Adrenal gland (tissue), 5 donors: Measurements from ENCODE around the gene ECT2.

Experiments used
- CTCF ChIP-seq, 6 experiments: fragments of 450-650 bp in 4 of 6; fragments of 200-600 bp in 2 of 6; sonication (generic) in 1 of 6; IDR thresholded peaks; 1 replicate in 5 of 6; 2 replicates in 1 of 6; pipeline versions ENCODE4 v1.5.1 to v1.8.0; 2016 to 2021; ENCODE audit warnings: antibody characterized with exemption in 6 of 6, mild to moderate bottlenecking in 2 of 6, moderate library complexity in 1 of 6
- POLR2A ChIP-seq, 2 donors: fragments of 450-650 bp; IDR thresholded peaks; one replicate each; pipeline ENCODE4 v1.6.1; 2017; ENCODE audit warnings: antibody characterized with exemption in 2 of 2, mild to moderate bottlenecking in 2 of 2, moderate library complexity in 1 of 2
- donor health status: DM: no; HTN: no; CAD: no.

DNA sequence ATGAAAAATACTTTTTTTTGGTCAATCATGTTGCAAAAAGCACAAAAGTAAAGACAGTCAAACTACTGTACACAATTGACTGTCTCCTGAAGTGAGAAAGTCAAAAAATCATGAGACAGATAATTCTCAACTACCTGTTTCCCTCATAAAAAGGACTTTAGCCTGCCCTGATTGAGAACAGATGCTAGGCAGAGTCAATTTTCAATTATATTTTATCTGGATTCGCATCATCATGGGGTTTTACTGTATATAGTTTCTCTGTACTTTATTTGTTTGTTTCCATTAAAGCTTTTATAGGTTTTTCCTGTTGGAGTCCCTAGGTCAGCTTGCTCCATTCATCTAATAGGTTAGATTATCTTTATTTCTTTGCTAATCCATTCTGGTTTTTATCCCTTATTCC is 53.8 kb downstream of the ECT2 start:
- no peak for TF ChIP-seq CTCF (IDR thresholded peaks at IDR 0.05)
- TF ChIP-seq POLR2A (IDR thresholded peaks at IDR 0.05) = no peak
